ENCODE measurements around the gene NUTM1. TPM values are rescaled to one million over a fixed set of nuclear protein-coding genes. Genes with fewer than 3 reads are reported as not detected.

The NUTM1 gene
- total RNA-seq: under 0.01 TPM

GRCh38 chr15:34342737-34343575 is at the start of gene NUTM1, which contains the start of gene NOP10:
Gene NUTM1, plus strand, starts transcription at chr15:34343315. Its CDS starts 382 bp downstream, at chr15:34343697.
Gene NOP10, minus strand, starts transcription at chr15:34343136. Its CDS starts 63 bp downstream, at chr15:34343073.
- DNase-seq (ENCODE audit: low spot score in 2 of 2): peak; percentile 71 to 78
- FAIRE-seq: no peak

GRCh38 chr15:34297059-34297458 is 46.1 kb upstream of the NUTM1 start:
- no peak for FAIRE-seq
- no peak for DNase-seq (ENCODE audit: low spot score in 2 of 2)

- no peak for FAIRE-seq
- DNase-seq (ENCODE audit: low spot score in 2 of 2): no peak
These were observed 42.1 kb upstream of the NUTM1 start for GRCh38 chr15:34301058-34301457.

GRCh38 chr15:34304613-34305012 is 38.5 kb upstream of the NUTM1 start:
- DNase-seq (ENCODE audit: low spot score in 2 of 2): no peak

GRCh38 chr15:34311563-34311962 is 31.6 kb upstream of the NUTM1 start:
- DNase-seq (ENCODE audit: low spot score in 2 of 2) (no peak), FAIRE-seq (no peak)

More at GRCh38 chr15:34304613-34305012, 38.5 kb upstream of the NUTM1 start:
- no peak for FAIRE-seq

- DNase-seq (ENCODE audit: low spot score in 2 of 2) (no peak), FAIRE-seq (no peak)
These were observed 28.3 kb upstream of the NUTM1 start for GRCh38 chr15:34314491-34315490.

GRCh38 chr15:34318277-34319079 is 24.6 kb upstream of the NUTM1 start:
- DNase-seq (ENCODE audit: low spot score in 2 of 2): no peak

GRCh38 chr15:34323217-34323616 is 19.9 kb upstream of the NUTM1 start:
- DNase-seq (ENCODE audit: low spot score in 2 of 2) (no peak), FAIRE-seq (no peak)

More at GRCh38 chr15:34318277-34319079, 24.6 kb upstream of the NUTM1 start:
- FAIRE-seq: no peak

- DNase-seq (ENCODE audit: low spot score in 2 of 2) (no peak), FAIRE-seq (no peak)
These were observed 18.2 kb upstream of the NUTM1 start for GRCh38 chr15:34324933-34325332.

GRCh38 chr15:34325368-34325767 is 17.7 kb upstream of the NUTM1 start:
- FAIRE-seq: no peak
- no peak for DNase-seq (ENCODE audit: low spot score in 2 of 2)

- DNase-seq (ENCODE audit: low spot score in 2 of 2) (no peak), FAIRE-seq (no peak)
These were observed 15.2 kb upstream of the NUTM1 start for GRCh38 chr15:34327906-34328305.

- no peak for DNase-seq (ENCODE audit: low spot score in 2 of 2)
- FAIRE-seq: no peak
These were observed 14.1 kb upstream of the NUTM1 start for GRCh38 chr15:34329006-34329405.

GRCh38 chr15:34330279-34330678 is 12.8 kb upstream of the NUTM1 start:
- FAIRE-seq (no peak), DNase-seq (ENCODE audit: low spot score in 2 of 2) (no peak)

- DNase-seq (ENCODE audit: low spot score in 2 of 2) (no peak), FAIRE-seq (no peak)
These were observed 11.3 kb upstream of the NUTM1 start for GRCh38 chr15:34331809-34332208.

GRCh38 chr15:34332553-34333120 is 10.5 kb upstream of the NUTM1 start:
- no peak for FAIRE-seq

GRCh38 chr15:34334672-34335071 is 8.4 kb upstream of the NUTM1 start:
- DNase-seq (ENCODE audit: low spot score in 2 of 2): no peak

More at GRCh38 chr15:34332553-34333120, 10.5 kb upstream of the NUTM1 start:
- DNase-seq (ENCODE audit: low spot score in 2 of 2): no peak

GRCh38 chr15:34335176-34336032 is 7.7 kb upstream of the NUTM1 start:
- DNase-seq (ENCODE audit: low spot score in 2 of 2) (no peak), FAIRE-seq (no peak)

More at GRCh38 chr15:34334672-34335071, 8.4 kb upstream of the NUTM1 start:
- FAIRE-seq: no peak

- FAIRE-seq (no peak), DNase-seq (ENCODE audit: low spot score in 2 of 2) (no peak)
These were observed 6.7 kb upstream of the NUTM1 start for GRCh38 chr15:34336231-34336990.

Data from frontal cortex (tissue), 4 donors.